Tibial nerve (tissue), 3 donors: ENCODE results near the gene PITPNM1.

Source experiments
- CTCF ChIP-seq, 5 experiments: fragments of 200-600 bp in 3 of 5; fragments of 450-650 bp in 2 of 5; sonication (generic) in 3 of 5; IDR thresholded peaks; one replicate each; pipeline ENCODE4 v1.5.1; 2016 to 2019; ENCODE audit warnings: antibody characterized with exemption in 5 of 5, mild to moderate bottlenecking in 3 of 5, moderate library complexity in 2 of 5
- POLR2A ChIP-seq, 2 donors: fragments of 450-650 bp; IDR thresholded peaks; one replicate each; pipeline ENCODE4 v1.6.1; 2017; ENCODE audit warnings: antibody characterized with exemption in 2 of 2, mild to moderate bottlenecking in 2 of 2, moderate library complexity in 2 of 2

- no peak for TF ChIP-seq CTCF (IDR thresholded peaks at IDR 0.05)
- no peak for TF ChIP-seq POLR2A (IDR thresholded peaks at IDR 0.05)
Measured at GRCh38 chr11:67449116-67449844, 55.9 kb downstream of the PITPNM1 start.
